HepG2 (cell line): Measurements from ENCODE around the gene LRP1-AS. TPM values are rescaled to one million over a fixed set of nuclear protein-coding genes. Genes with fewer than 3 reads are reported as not detected.

ENCODE experiments used
- ETV6 ChIP-seq: sonication (generic); formaldehyde crosslinking; conservative IDR thresholded peaks from 2 replicates; pipeline ENCODE4 v1.4.0; 2020; ENCODE audit warnings: missing genetic modification reagents
- FOSL2 ChIP-seq: sonication (generic); formaldehyde crosslinking; IDR thresholded peaks from 2 replicates; pipeline ENCODE4 v1.4.0; 2020; ENCODE audit warnings: missing genetic modification reagents
- FOXA3 ChIP-seq: IDR thresholded peaks from 2 replicates; pipeline ENCODE4 v1.6.1; 2016; ENCODE audit warnings: missing genetic modification reagents, missing compliant biosample characterization
- FOXP1 ChIP-seq, 2 experiments: fragments of 450-650 bp in 1 of 2; IDR thresholded peaks; 2 replicates each; pipeline ENCODE4 v1.6.1; 2017 to 2018; ENCODE audit warnings: antibody characterized with exemption in 1 of 2
- MTF2 ChIP-seq: sonication (generic); formaldehyde crosslinking; IDR thresholded peaks from 2 replicates; pipeline ENCODE4 v1.5.0; 2020; ENCODE audit warnings: missing genetic modification reagents, borderline replicate concordance
- MYC ChIP-seq: sonication (generic); formaldehyde crosslinking; IDR thresholded peaks from 2 replicates; pipeline ENCODE4 v1.9.0; 2021; ENCODE audit warnings: missing genetic modification reagents, borderline replicate concordance
- NFE2L2 ChIP-seq: fragments of 150-350 bp; IDR thresholded peaks from 2 replicates; pipeline ENCODE4 v1.6.1; 2014; ENCODE audit warnings: low read length
- NR0B2 ChIP-seq: sonication (generic); formaldehyde crosslinking; IDR thresholded peaks from 2 replicates; pipeline ENCODE4 v1.4.0; 2020; ENCODE audit warnings: mild to moderate bottlenecking, missing genetic modification reagents
- PHB2 ChIP-seq: fragments of 450-650 bp; IDR thresholded peaks from 2 replicates; pipeline ENCODE4 v1.6.1; 2018; ENCODE audit not compliant: partially characterized antibody
- POLR2AphosphoS2 ChIP-seq: IDR thresholded peaks from 2 replicates; pipeline ENCODE4 v1.6.1; 2011; ENCODE audit warnings: low read depth, low read length, improper control_type of control experiment
- POLR2AphosphoS5 ChIP-seq: IDR thresholded peaks from 2 replicates; pipeline ENCODE4 v1.6.1; 2012; ENCODE audit warnings: low read depth, low read length
- SMAD1 ChIP-seq: sonication (generic); formaldehyde crosslinking; IDR thresholded peaks from 2 replicates; pipeline ENCODE4 v1.4.0; 2020; ENCODE audit warnings: missing genetic modification reagents, low read depth, mild to moderate bottlenecking, borderline replicate concordance
- SMARCE1 ChIP-seq: fragments of 450-650 bp; IDR thresholded peaks from 2 replicates; pipeline ENCODE4 v1.6.1; 2017; ENCODE audit warnings: borderline replicate concordance
- SP5 ChIP-seq: IDR thresholded peaks from 2 replicates; pipeline ENCODE4 v1.6.1; 2016; ENCODE audit warnings: low read depth, borderline replicate concordance
- STAG1 ChIP-seq: sonication (generic); formaldehyde crosslinking; IDR thresholded peaks from 2 replicates; pipeline ENCODE4 v1.4.0; 2020; ENCODE audit warnings: missing genetic modification reagents
- TOE1 ChIP-seq: sonication (generic); formaldehyde crosslinking; IDR thresholded peaks from 2 replicates; pipeline ENCODE4 v1.4.0; 2020; ENCODE audit warnings: mild to moderate bottlenecking, missing genetic modification reagents
- ZBTB37 ChIP-seq: sonication (generic); formaldehyde crosslinking; IDR thresholded peaks from 2 replicates; pipeline ENCODE4 v1.4.0; 2020; ENCODE audit warnings: mild to moderate bottlenecking, missing genetic modification reagents
- ZKSCAN8 ChIP-seq: IDR thresholded peaks from 2 replicates; pipeline ENCODE4 v1.6.1; 2016; ENCODE audit warnings: borderline replicate concordance, missing genetic modification reagents, missing compliant biosample characterization
- ZNF264 ChIP-seq: sonication (generic); formaldehyde crosslinking; IDR thresholded peaks from 2 replicates; pipeline ENCODE4 v1.4.0; 2020; ENCODE audit warnings: missing genetic modification reagents
- ZNF543 ChIP-seq: sonication (generic); formaldehyde crosslinking; IDR thresholded peaks from 2 replicates; pipeline ENCODE4 v1.4.0; 2020; ENCODE audit warnings: mild to moderate bottlenecking, missing genetic modification reagents
- ZNF75D ChIP-seq: sonication (generic); formaldehyde crosslinking; IDR thresholded peaks from 2 replicates; pipeline ENCODE4 v1.8.1; 2023; ENCODE audit warnings: missing genetic modification reagents, mild to moderate bottlenecking, borderline replicate concordance
- ZNF788 ChIP-seq: sonication (generic); formaldehyde crosslinking; IDR thresholded peaks from 2 replicates; pipeline ENCODE4 v1.5.0; 2020; ENCODE audit warnings: mild to moderate bottlenecking, missing genetic modification reagents, borderline replicate concordance
- ZNF816 ChIP-seq: sonication (generic); formaldehyde crosslinking; IDR thresholded peaks from 2 replicates; pipeline ENCODE4 v1.8.0; 2022; ENCODE audit warnings: missing genetic modification reagents, mild to moderate bottlenecking, borderline replicate concordance
- polyA plus RNA-seq, 8 experiments: library from polyadenylated mRNA; depleted of rRNA in 3 of 8; stranded (reverse) in 7 of 8; unstranded in 1 of 8; fragments of >200 nt; fragmentation: Illumina TruSeq in 4 of 8; extraction: Trizol in 4 of 8; gene quantifications; 2 replicates each; pipeline versions ENCODE4 v1.2.1 to v1.2.3, GENCODE V29; 2011 to 2016; ENCODE audit warnings: low read depth in 4 of 8, missing spikeins in 1 of 8, mixed read lengths in 1 of 8; ENCODE audit not compliant: insufficient read depth in 1 of 8
- total RNA-seq, 5 experiments: library from RNA; depleted of rRNA; stranded (reverse); fragments of >200 nt; fragmentation: Illumina TruSeq; extraction: Trizol; gene quantifications; 2 replicates each; pipeline ENCODE4 v1.2.3, GENCODE V29; 2016; ENCODE audit warnings: low read depth in 1 of 5
- TF ChIP-seq, protein P1 (sequence below): IDR thresholded peaks from 2 replicates; pipeline ENCODE4 v1.6.1; 2016; ENCODE audit warnings: low read depth, borderline replicate concordance
- TF ChIP-seq, protein P2 (sequence below): sonication (generic); formaldehyde crosslinking; IDR thresholded peaks from 2 replicates; pipeline ENCODE4 v1.4.0; 2020; ENCODE audit warnings: missing genetic modification reagents
- TF ChIP-seq, protein P3 (sequence below): sonication (generic); formaldehyde crosslinking; IDR thresholded peaks from 2 replicates; pipeline ENCODE4 v1.5.0; 2020; ENCODE audit warnings: mild to moderate bottlenecking, missing genetic modification reagents, borderline replicate concordance

Gene LRP1-AS
- total and polyA plus RNA-seq, 2 of the 13 experiments (the other 11 are each of a cell fraction or from before 2014, with no cell fraction given): 0.20 TPM; not detected in 1

GRCh38 chr12:57127726-57128518, 19.5 kb downstream of the LRP1-AS start, which contains the start of gene LRP1 (continued):
- no peak for TF ChIP-seq FOXP1 (IDR thresholded peaks at IDR 0.05)
- peak; percentile 8; the same call in 1 of the 2 replicates for TF ChIP-seq FOXP1 (CRISPR knock-in tag; IDR thresholded peaks at IDR 0.05)
- peak; percentile 25; the same call in 1 of the 2 replicates for TF ChIP-seq SP5
- TF ChIP-seq, protein P1, sequence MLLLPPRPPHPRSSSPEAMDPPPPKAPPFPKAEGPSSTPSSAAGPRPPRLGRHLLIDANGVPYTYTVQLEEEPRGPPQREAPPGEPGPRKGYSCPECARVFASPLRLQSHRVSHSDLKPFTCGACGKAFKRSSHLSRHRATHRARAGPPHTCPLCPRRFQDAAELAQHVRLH (CRISPR knock-in tag): peak; percentile 16; the same call in 1 of the 2 replicates
- no peak for TF ChIP-seq POLR2AphosphoS2
- 0 out of 2 replicates have a peak, but pooled peaks have one; percentile 35 for TF ChIP-seq MTF2 (CRISPR knock-in tag)
- 0 out of 2 replicates have a peak, but pooled peaks have one; percentile 38 for TF ChIP-seq ZNF75D (CRISPR knock-in tag)
- TF ChIP-seq ZBTB37 (CRISPR knock-in tag): 0 out of 2 replicates have a peak, but pooled peaks have one; percentile 31
- TF ChIP-seq TOE1 (CRISPR knock-in tag): no peak
- no peak for TF ChIP-seq STAG1
- TF ChIP-seq MYC (CRISPR knock-in tag): peak; percentile 79
- TF ChIP-seq ETV6: no peak
- TF ChIP-seq POLR2AphosphoS5: peak; percentile 74
- TF ChIP-seq NFE2L2: no peak
- TF ChIP-seq, protein P2, sequence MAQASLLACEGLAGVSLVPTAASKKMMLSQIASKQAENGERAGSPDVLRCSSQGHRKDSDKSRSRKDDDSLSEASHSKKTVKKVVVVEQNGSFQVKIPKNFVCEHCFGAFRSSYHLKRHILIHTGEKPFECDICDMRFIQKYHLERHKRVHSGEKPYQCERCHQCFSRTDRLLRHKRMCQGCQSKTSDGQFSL: peak; percentile 68; the same call in 1 of the 2 replicates
- peak; percentile 44; the same call in 1 of the 2 replicates for TF ChIP-seq ZNF788 (CRISPR knock-in tag)
- TF ChIP-seq NR0B2: 0 out of 2 replicates have a peak, but pooled peaks have one; percentile 34
- TF ChIP-seq PHB2: no peak
- TF ChIP-seq FOXA3 (CRISPR knock-in tag): peak; percentile 34
- peak; percentile 5; the same call in 1 of the 2 replicates for TF ChIP-seq FOSL2 (CRISPR knock-in tag)
- TF ChIP-seq SMAD1: no peak
- TF ChIP-seq ZNF264: no peak
- TF ChIP-seq ZNF543: 0 out of 2 replicates have a peak, but pooled peaks have one; percentile 48
- 0 out of 2 replicates have a peak, but pooled peaks have one; percentile 51 for TF ChIP-seq ZNF816
- no peak for TF ChIP-seq SMARCE1
- no peak for TF ChIP-seq ZKSCAN8 (CRISPR knock-in tag)
- TF ChIP-seq, protein P3, sequence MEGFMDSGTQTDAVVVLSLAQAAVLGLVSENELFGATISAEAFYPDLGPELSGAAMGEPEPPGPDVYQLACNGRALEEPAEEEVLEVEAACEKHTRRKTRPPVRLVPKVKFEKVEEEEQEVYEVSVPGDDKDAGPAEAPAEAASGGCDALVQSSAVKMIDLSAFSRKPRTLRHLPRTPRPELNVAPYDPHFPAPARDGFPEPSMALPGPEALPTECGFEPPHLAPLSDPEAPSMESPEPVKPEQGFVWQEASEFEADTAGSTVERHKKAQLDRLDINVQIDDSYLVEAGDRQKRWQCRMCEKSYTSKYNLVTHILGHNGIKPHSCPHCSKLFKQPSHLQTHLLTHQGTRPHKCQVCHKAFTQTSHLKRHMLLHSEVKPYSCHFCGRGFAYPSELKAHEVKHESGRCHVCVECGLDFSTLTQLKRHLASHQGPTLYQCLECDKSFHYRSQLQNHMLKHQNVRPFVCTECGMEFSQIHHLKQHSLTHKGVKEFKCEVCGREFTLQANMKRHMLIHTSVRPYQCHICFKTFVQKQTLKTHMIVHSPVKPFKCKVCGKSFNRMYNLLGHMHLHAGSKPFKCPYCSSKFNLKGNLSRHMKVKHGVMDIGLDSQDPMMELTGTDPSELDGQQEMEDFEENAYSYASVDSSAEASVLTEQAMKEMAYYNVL (CRISPR knock-in tag): 0 out of 2 replicates have a peak, but pooled peaks have one; percentile 14
